GM18861 (cell line): ENCODE data around the gene RARA.
A peak's percentile ranks its signal among the peaks of the same experiment; 100 is the strongest.

Experiments used
- ATAC-seq: cut with Tn5 transposase; IDR thresholded peaks from one replicate; pipeline ENCODE4 v1.9.1; 2021; ENCODE audit not compliant: unreplicated experiment

Gene RARA

DNA sequence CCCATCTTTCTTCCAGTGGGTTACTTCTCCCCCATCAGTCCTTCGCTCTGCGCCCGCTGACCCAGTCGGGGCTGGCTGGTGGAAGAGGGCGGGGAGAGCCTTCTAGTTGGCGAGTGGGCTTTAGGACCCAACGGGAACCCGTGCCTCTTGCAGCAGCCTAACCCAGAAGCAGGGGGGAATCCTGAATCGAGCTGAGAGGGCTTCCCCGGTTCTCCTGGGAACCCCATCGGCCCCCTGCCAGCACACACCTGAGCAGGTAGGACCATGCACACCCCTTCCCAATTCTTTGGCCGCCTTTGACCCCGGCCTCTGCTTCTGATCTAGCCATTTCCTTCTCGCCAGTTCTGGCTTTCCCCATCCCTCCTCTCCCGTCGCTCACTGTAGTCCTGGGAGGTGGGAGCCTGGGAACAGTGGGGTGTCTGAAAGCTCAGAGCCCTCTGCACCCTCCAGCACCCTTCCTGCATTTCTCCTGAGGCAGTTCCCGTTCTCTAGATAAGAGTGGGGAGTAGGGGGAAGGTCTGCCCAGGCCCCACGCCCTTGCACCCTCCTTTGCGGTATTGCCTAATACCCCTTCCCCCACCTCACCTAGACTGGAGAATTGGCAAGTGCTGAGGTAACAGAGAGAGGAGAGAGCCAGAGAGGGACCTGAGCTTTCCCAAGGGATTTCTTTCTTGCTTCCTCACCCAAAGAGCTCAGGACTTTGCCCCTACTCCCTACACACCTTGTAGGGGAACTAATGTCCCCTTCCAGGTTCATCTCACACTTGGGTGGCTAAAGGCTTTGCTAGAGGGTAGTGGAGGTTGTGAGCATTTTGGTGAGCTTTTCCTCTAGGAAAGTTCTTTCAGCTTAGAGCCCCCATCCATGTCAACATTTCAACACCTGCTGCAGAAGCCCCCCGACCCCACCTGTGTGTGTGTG, at the start of gene RARA:
Gene RARA, plus strand, starts transcription at position 150 of the 918 bp plus-strand sequence. CDS start 22,039 bp downstream, outside the sequence.
- no peak for ATAC-seq

DNA sequence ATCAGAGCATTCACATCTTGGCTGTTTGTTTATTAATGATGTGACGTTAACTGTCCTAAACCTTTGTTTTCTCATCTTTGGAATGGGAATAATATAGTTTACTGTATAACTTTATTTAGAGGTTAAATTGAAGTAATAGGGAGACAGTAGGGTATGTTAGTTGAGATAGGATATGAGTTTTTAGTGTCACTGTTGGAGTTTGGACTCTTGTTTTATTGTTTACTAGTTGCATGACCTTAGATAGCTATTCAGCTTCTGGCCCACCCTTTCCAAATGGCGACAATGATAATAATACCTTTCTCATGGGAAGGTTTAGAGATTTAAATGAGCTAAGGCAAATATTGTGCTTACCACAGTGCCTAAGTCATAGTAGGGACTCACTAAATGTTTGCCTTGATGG, 49.5 kb upstream of the RARA start:
- ATAC-seq, result no peak

DNA sequence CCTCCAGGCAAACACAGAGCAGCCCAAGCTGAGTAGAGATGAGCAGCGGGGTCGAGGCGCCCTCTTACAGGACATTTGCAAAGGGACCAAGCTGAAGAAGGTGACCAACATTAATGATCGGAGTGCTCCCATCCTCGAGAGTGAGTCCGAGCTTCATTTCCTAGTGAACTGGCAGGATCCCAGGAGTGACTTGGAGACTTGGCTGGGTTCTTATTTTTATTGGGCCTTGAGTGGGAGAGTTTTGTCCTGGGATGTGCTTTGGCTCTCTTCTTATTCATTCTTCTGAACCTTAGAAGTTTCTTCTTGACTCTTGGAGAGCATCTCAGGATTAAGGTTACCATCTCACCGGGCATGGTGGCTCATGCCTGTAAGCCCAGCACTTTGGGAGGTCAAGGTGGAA, 48.5 kb upstream of the RARA start:
- ATAC-seq, result no peak

DNA sequence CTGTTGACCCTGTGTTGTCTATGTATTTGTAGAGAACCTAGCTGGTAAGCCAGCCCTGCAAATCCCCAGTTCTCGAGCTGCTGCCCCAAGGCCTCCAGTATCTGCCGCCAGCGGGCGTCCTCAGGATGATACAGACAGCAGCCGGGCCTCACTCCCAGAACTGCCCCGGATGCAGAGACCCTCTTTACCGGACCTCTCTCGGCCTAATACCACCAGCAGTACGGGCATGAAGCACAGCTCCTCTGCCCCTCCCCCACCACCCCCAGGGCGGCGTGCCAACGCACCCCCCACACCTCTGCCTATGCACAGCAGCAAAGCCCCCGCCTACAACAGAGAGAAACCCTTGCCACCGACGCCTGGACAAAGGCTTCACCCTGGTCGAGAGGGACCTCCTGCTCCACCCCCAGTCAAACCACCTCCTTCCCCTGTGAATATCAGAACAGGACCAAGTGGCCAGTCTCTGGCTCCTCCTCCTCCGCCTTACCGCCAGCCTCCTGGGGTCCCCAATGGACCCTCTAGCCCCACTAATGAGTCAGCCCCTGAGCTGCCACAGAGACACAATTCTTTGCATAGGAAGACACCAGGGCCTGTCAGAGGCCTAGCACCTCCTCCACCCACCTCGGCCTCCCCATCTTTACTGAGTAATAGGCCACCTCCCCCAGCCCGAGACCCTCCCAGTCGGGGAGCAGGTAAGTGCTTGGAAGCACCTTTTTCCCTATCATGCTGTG, 44.4 kb upstream of the RARA start:
- ATAC-seq, result no peak

DNA sequence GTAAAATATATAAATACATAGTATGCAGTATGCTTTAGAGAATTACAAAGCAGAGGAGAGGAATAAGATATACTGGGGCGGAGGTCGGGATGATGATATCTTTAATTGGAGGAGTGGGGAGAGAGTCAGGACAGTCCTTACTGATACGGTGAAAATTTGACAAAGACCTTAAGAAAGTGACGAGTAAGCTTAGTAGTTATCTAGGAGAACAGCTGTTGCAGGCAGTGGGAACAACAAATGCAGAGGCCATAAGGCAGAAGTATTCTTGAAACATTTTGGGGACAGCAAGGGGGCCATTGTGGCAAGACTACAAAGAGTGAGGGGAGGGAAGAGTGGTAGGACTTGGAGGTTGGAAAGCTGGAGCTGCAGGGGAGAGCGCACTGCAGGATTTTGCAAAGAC, 43.6 kb upstream of the RARA start:
- ATAC-seq, result no peak

DNA sequence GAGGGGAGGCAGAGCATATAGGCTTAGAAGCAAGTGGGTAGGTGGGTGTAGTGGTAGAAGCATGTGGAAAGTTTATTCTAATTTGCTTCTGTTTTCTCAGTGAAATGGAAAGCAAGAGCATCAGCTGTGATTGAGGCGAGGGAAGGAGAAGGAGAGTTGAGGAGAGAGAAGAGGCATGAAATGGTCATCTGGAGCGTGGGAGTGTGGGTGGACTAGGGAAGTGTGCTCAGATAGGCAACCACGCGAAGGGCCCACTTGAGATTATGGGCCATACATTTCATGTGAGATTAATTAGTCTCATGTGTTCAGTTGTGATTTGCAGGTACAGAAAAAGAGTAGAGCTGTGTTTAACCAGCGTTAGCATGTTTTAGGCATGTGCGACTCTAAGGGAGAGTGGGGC, 42.1 kb upstream of the RARA start:
- no peak for ATAC-seq

DNA sequence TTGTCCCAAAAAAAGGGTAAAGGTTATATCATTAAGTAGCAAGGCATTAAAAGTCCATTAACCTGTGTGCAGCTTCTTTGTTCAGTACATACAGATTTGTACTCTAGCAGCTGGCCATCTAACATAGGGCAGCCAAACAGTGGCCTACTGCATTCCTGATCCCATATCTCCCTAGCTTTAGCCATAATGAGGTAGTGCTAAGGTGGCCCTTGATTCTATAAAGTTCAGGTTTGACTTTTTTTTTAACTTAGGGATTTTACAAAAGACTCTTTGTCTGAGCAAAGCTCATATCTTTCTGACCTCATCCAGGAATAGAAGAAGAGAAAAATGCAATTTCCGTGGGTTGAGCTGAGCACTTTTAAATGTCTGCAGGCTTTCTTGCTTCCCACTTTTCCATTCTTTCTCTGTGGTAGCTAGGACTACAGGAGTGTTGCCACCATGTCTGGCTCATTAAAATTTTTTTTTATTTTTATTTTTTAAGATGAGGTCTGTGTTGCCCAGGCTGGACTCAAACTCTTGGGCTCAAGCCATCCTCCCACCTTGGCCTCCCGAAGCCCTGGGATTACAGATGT, 40.8 kb upstream of the RARA start:
- no peak for ATAC-seq

DNA sequence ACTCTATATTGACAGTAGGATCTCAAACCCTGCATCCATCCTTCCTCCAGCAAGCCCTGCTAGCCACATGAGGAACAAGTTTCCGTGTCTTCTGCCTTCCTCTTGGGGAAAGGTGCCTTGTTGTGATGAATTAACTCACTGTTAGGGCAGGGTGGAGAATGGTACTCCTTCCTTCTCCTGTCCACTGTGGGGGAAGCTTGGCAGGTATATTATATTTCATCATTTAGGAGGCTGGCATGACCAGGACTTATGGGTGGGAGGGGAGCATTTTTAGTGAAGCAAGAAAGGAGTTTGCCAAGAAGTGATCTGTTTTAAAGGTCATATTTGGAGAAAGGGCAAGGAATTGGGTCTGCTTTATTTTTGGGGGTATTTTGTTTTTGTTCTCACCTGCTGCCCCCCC, 30.6 kb upstream of the RARA start:
- ATAC-seq, result no peak

DNA sequence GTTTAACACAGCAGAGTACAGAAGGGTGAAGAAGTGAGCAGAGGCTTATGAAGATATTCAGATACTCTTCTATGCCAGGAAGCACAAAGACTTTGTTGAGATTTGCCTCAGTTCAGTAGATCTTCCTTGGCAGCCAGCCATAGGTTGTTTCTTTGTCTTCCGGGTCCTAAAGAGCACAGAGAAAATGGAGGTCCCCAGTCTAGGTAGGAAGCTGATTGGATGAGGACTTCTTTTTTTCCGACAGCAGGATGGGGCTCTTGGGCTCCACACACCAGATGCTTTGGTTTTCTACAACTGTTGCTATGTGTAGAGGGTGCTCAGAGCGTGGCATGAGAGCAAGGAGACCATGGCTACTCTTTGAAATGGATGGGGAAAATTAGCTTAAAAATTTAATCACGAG, 29.6 kb upstream of the RARA start:
- no peak for ATAC-seq

DNA sequence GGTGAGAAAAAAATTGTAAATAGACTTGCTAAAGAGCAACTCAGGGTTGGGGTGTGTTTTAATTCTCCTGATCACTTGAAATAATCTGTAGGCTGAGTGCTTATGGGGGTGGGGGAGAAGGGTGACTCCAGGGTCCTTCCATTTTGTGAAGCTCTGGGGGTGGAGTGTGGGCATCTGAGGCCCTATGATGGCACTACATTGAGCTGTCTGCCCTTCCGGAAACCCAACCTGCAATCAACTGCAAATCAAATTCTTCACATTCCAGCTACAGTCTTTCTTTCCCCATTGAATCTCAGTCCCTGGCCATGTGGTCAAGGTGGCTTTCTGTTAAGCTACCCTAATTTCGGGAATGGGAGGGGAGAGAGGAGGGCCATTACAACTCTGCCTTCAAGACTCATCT, 27.3 kb upstream of the RARA start:
- no peak for ATAC-seq

DNA sequence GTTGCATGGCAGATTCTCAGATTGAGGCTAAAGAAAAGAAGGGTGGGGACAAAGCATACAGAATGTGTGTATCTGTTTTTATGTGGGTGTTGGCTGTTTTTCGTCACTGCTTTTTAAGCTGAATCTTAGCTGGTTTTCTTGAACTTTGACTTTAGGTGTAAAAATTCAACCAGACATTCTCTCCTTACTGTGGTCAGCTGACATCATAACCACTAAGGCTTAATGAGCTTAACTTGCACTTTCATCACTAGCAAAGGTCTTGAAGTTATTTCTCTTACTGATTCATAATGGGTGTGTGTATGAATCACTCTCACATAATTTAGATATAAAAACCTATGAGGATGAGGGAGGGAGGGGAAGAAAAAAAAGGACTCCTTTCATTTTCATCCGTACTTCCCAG, 25.3 kb upstream of the RARA start:
- no peak for ATAC-seq

DNA sequence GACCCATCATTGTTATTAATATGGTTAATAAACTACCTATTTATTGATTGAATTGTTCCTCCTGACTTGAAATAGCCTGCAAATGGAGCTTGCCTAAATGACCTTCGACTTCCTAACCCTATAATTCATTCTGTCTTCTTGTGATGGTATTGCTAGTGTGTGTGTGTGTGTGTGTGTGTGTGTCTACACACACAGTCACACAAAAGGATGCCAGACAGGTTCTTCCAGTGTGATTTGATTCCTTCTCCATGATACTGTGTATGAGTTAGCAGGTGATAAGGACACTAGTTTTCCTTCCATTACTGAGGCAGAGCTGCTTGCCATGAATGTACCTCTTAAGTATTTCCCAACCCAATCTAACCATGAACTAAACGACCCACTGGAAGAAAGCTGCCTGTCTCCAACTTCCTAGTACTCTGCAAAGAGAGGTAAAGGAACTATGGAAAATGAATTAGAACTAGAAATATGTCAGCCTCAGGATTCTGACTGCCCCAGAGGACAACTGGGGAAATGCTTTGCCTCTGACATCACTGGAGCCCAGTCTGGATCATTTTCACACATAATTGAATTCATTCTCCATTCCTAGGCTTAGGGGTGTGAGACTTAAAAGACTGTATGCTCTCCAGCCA, 24.8 kb upstream of the RARA start:
- ATAC-seq, result no peak

DNA sequence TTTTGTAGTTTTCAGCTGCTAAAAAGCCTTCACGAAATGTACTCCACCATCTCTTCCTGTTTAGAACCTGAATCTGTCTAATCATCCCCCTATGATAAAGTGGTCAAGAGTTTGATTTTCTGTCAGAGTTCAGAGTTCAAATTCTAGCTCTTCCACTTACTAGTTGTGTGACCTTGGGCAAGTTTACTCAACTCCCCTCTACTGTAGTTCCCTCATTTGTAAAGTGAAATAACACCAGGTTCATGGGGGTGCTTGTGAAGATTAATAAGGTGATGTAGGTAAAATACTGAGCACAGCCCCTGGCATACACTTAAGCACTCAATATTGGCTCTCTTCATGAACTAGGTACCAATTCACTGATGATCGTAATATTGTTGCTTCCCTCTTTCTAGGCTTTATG, 22.5 kb upstream of the RARA start:
- ATAC-seq, result no peak

DNA sequence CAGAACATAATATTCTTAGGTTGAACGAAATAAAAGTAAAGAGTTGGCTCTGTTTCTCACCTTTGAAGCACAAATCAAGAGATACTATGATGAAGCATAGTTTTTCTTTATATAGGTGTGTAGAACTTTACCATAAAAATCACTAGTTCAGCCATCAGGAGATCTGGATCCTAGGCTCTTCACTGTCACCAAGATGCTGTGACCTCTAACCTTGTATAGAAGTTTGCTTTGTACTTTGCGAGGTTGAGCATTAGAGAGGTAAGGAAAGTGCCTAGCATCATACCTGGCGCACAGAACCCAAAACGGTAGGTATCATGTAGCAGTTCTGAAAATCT, 21.9 kb upstream of the RARA start:
- ATAC-seq, result no peak

DNA sequence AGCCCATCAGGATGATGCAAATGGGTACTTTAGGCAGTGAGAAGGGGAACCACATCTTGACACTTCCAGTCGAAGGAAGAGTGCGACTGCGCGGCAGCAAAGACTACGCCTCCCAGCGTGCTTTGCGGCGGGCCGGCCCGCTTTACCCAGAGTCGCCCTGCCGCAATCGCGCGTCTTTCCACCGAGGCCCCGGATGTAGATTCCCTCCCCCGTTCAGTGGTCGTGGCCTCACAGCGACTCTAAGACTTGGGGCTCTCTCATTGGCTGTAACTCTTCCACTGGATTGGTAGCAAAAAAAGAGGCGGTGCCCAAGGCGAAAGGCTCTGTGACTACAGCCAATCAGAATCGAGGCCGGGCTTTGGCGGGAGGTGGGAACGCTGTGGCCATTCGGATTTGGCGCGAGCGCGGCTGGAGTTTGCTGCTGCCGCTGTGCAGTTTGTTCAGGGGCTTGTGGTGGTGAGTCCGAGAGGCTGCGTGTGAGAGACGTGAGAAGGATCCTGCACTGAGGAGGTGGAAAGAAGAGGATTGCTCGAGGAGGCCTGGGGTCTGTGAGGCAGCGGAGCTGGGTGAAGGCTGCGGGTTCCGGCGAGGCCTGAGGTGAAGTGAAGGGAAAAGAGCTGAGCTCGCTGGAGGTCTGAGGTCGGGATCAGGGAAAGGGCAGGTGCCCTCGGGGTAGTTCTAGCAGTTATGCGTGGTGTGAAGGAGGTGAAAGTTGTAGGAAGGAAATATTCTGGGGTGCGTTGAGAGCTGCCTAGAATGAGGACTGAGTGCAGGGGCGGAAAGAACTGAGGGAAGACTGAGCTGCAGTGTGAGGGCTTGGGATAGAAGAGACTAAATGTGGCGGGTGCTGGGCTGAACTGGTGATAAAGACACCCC, 21.2 kb upstream of the RARA start, which contains the start of gene CDC6:
Gene CDC6, plus strand, starts transcription at position 386 of the 876 bp plus-strand sequence. CDS start 1,542 bp downstream, outside the sequence.
- peak; percentile 85 for ATAC-seq

DNA sequence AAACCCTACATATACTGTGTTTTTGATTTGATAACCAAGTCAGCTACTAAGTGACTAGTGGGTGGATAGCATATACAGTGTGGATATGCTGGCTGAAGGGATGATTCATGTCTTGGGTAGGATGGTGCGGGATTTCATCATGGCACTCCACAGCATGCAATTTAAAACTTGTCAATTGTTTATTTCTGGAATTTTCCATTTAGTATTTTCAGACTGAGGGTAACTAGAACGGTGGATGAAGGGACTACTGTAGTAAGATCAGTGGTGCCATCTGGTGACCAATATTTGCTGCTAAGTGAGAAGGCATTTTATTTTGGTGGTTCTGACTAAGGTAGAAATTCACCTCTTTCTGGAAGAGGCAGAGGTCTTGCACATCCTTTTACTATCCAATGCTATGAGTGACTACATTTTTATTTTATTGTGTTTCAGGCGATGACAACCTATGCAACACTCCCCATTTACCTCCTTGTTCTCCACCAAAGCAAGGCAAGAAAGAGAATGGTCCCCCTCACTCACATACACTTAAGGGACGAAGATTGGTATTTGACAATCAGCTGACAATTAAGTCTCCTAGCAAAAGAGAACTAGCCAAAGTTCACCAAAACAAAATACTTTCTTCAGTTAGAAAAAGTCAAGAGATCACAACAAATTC, 18.2 kb upstream of the RARA start:
- ATAC-seq, result no peak

DNA sequence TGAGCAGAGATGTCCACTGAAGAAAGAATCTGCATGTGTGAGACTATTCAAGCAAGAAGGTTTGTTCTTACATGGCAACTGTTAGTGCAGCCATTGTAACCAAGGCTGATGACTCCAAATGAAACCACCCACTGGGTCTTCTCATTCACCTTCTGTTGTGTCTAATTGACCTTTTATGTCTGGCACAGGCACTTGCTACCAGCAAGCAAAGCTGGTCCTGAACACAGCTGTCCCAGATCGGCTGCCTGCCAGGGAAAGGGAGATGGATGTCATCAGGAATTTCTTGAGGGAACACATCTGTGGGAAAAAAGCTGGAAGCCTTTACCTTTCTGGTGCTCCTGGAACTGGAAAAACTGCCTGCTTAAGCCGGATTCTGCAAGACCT, 17.7 kb upstream of the RARA start:
- ATAC-seq, result no peak

DNA sequence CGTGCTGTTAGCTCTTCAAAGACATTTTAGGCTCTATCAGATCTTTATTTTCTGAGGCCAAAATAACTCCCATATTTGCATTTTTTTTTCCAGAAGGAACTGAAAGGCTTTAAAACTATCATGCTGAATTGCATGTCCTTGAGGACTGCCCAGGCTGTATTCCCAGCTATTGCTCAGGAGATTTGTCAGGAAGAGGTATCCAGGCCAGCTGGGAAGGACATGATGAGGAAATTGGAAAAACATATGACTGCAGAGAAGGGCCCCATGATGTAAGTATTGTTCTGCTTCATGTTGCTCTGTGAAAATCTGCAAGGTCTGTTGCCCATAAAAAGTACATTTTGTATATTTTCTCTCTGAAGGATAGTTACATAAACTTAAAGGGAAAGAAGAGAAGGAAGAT, 15.6 kb upstream of the RARA start:
- ATAC-seq, result no peak

DNA sequence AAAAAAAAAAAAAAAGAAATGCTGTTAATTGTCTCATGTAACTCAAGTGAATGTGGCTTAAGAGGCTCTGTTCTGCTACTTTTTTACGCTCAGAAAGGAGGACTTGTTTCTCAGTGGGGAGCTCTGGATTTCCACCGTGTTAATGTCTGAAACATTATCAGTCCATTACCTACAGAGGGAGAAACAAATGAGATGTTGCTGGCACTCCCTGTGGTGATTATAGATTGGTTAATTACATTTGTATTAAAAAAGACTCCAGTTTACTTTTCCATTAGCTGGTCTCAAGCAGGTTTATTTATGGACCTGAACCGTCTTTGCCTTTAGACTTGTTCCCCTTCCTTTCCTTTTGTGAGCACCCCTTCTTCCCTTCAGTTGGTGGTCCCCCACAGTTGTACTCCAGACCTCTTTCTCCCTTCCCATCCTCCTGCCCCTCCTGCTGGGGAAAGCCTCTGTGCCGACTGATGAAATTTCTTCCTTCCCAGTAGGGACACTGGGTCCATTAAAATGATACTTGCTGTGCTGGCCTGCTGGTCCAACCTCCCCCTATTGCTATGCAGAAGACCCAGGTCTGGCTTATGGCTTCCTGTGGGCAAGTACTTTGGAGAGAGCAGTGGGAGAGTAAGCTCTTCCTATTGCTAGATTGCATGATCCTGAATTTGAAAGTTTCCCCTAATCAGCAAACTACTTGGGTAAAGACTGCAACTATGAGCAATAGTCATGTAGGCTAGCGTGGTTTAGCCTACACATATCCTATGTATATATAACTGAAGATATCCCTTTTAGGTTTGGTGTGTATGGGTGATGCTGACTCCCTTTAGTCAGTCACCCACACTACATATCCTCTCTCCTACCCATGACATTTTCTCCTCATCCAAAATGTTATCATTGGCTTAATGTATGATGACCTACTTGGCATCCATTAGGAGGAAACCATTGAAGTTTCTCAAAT, 13.2 kb upstream of the RARA start:
- no peak for ATAC-seq
